Measurements from ENCODE around the gene TMEM95.
A peak's percentile ranks its signal among the peaks of the same experiment; 100 is the strongest.

The TMEM95 gene

DNA sequence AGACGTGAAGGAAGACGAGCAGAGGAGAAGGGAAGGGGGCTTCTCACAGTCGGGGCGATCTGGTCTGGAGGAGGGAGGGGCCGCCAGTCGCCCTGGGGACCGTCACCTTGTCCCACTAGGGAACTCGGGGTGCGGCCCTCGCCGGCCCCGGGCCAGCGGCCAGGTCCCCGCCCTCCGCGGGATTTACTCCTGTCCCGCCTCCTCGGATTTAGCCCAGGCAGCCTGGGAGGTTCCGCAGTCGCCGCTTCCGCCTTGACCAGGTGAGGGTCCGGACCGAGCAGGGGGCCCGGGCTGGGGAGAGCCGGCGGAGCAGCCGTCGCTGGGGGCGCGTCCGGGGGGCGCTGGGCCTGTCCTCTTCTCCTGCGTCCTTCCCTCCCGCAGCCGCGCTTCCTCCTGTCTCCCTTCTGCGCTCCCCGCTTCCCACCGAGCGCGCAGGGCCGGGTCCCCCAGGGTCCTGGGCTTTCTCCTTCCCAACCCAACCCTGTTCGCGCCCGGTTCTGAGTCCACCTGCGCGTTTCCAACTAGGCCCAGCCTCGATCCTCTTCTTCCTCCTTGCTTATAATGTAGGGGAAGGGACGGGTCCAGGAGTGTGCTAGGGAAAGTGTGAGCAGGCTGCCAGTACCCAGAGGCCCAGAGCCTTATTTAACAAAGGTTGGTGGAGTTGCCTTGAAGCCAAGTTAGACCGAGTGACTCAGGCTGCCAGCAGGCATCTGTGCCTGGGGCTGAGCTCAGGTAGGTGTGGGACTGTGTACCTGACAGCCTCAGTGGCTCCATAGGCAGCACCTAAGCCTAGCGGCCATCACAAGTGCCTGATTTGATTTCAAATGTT lies 26.1 kb downstream of the TMEM95 start, which contains the start of gene TNK1:
TNK1 (plus strand) TSS at position 235 of the 829 bp plus-strand sequence. CDS start 1,838 bp downstream, outside the sequence.
- DNase-seq: no peak

DNA sequence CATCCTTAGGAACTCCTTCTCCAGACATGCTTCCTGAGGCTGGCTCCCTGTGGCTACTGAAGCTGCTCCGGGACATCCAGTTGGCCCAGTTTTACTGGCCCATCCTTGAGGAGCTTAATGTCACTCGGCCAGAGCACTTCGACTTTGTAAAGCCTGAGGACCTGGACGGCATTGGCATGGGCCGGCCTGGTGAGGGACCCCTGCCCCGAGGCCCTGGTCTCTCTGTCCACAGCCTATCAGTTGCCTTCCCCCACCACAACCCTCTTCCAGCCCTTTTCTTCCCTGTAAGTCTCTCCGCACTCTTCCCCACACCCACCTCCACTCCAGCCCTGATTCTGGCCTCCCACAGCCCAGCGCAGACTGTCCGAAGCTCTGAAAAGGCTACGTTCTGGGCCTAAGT lies 27.9 kb downstream of the TMEM95 start:
- no peak for DNase-seq

DNA sequence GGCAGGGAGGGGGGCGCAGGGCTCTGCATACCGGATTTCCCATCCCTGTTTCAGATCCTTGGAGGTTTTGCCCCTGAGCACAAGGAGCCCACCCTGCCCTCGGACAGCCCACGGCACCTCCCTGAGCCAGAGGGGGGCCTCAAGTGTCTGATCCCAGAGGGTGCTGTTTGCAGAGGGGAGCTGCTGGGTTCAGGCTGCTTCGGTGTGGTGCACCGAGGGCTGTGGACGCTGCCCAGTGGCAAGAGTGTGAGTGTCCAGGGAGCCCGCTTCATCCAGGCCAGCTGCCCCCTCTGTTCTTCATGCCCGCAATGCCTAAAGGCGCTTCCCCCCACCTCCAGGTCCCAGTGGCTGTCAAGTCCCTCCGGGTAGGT lies 28.4 kb downstream of the TMEM95 start:
- no peak for DNase-seq

DNA sequence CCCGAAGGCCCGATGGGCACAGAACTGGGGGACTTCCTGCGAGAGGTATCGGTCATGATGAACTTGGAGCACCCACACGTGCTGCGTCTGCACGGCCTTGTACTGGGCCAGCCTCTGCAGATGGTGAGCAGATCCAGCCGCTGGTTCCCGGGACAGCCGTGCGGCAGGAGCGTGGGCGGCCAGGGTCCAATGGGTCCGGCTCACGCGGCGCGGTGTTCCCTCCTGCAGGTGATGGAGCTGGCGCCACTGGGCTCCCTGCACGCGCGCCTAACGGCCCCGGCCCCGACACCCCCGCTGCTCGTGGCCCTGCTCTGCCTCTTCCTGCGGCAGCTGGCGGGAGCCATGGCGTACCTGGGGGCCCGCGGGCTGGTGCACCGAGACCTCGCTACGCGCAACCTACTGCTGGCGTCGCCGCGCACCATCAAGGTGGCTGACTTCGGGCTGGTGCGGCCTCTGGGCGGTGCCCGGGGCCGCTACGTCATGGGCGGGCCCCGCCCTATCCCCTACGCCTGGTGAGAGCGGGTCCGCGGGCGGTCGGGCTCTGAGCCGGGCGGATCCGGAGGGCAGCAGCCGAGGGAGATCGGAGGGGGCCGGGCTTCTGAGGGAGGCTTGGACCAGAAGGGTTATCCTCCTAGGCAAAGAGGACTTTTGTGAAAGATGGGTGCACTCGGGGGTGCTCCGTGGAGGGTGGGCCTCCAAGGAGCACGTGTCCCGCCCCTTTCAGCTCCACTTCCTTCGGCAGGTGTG lies 29.0 kb downstream of the TMEM95 start:
- no peak for DNase-seq

DNA sequence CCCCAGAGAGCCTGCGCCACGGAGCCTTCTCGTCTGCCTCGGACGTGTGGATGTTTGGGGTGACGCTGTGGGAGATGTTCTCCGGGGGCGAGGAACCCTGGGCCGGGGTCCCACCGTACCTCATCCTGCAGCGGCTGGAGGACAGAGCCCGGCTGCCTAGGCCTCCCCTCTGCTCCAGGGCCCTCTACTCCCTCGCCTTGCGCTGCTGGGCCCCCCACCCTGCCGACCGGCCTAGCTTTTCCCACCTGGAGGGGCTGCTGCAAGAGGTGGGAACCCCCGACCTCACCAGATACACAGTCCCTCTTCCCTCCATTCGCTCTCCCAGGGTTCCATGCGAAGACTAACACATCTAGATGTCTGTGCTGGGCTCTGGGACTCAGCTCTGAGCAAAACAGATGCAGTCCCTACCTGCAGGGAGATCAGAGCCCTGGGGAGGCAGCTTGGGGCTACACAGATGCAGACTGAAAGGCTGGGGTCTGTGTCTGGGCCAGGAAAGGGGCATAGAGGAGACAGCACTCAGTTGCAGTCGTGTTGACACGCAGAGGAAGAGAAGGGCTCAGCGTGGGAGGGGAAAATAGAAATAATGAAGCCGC lies 29.6 kb downstream of the TMEM95 start:
- no peak for DNase-seq

DNA sequence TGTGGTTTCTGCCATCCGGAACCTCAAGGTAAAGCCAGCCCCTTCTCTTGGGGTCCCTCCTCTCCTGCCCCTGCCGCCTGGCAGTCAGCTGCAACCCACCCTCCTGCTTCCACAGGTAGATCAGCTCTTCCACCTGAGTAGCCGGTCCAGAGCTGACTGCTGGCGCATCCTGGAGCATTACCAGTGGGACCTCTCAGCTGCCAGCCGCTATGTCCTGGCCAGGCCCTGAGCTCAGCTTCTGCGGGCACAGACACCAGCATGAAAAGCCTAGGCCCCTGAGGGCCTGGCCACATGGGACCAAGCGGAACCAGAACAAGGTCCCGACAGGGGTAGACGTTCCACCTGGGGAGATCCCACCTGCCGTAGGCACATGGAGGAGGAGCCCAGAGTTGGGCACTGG lies 33.9 kb downstream of the TMEM95 start:
- no peak for DNase-seq

DNA sequence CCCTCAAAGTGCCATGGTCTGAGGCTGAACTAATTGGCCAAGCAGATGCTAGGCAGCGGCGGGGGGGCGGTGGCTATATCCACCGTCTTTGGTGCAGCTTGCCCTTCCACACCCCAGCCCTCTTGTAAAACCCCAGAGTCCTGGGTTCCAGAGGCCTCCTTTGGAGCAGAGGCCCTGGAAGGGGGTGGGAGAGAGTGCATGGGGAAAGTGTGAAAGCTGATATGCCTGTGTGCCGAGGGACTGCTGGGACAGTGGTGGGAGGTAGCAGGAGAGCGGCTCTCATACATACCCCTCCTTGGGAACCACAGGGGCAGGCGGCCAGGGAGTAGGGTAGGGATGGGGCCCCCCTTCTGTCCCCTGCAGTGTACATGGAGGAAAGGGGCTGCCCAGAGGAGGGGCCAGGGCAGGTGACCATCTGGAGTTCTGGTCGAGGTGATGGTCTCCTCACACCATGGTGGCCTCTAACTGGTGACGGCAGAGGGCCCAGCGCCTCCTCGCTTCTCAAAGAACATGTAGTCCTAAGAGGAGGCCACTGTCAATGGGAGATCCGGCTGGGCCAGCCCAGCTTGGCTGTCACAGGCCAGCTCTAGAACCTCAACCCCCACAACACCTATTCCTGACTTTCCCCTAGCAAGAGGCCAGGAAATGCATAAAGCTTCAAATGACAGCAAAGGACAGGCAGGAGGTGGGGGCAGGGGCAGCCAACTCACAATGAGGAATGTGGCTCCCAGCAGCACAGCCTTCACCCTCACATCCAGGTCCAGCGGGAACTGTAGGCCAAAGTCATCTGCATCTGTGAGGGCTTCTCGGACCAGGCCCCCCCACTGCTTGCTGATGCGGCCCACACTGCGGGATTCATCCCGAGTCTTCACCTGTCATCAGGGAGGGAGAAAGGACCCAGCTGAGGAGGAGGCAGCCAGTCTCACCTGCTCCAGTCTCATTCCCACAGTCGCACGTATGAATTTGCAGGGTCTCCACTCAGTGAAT lies 35.3 kb downstream of the TMEM95 start:
- DNase-seq: no peak

DNA sequence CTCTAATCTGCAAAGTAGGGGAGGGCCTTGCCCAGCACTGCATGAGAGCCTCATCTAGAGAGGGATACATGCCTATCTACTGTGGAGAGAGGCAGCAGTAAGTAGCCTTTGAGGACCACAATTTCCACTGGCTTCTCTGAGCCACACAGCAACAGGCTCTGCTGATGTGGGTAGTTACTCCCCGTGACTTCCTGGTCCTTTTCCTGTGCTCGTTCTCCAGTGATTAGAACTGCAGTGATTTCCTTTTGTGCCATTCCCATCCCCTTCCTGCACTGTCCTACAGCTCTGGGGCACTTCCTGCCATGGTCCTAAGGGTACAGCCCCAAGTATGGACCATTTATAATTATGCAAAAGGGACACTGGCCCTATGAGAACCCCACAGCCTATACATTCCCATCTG lies 36.4 kb downstream of the TMEM95 start:
- DNase-seq: no peak

DNA sequence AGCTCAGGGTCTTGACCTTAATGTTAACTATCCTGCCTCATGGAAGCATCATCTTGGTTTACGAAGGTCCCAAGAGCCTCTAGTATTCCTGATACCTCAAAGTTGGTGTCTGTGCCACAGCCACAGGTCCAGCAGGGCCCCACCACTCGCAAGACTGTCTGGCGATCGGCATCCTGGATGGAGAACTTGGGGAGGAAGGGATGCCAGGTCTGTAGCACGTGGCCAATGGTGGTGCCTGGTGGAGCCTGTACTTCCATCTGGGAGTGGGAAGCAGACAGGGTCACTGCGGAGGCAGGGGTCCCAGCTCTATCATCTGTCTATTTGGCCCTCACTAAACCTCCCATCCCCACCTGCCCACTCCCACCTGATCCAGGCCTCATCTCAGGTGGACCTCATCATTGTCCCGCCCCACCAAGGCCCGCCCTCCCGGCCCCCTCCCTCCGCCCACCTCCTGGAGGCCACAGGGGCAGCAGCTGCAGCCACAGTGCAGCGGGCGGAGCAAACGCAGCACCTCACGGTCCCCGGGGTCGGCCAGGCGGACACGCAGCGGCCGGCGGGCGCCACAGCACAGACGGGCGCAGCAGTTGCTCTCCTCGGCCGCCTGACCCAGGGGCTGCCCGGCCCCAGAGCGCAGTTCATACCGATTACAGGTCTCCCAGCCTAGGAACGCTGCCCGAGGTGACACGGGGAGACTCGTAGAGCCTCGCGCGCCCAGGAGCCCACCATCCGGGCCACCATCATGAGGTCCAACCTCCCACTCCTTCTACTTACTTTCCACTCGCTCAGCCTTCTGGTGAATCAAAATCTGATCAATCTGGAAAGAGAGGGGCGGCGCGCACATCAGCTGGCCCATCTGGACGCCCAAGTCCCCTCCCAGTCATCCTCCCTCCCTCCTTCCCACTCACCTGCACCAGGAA lies 38.0 kb downstream of the TMEM95 start:
- DNase-seq: no peak

DNA sequence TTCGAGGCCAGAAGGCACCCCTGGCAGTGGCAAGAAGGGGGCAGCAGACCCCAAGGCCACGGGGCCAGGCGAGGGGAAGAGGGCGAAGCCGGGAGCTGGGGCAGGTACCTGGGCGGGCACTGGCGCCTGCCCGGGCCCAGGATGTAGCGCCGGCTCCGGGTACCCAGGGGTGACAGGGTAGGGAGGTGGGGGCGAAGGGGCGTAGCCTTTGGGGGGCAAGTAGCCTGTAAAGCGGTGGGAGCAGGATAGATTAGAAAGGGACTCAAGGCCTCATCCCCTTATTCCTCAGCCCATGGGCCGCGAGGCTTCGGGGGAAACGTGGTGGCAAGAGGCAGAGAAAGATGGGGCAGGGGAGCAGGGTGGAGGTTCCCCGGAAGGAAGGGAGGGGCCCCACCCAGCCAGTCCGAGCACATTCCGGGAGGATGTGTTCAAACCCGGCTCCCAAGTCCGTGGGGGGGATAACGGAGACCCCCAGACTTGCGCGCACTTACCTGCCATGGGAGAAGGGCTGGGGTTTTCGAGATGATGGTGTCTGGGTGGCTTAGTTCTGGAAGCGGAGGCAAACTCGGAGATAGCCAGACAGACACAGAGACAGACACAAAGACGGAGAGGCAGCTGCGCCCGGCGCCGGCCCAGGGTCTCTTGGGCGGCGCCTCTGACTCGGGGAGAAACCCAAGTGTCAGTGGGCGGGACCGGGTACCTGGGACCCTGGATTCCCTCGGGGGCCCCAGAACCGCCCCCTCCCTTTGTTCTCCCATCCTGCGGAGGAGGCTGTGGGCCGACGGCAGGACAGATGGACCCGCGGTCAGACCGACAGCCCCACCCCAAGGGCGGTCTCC lies 38.9 kb downstream of the TMEM95 start:
- DNase-seq: no peak

DNA sequence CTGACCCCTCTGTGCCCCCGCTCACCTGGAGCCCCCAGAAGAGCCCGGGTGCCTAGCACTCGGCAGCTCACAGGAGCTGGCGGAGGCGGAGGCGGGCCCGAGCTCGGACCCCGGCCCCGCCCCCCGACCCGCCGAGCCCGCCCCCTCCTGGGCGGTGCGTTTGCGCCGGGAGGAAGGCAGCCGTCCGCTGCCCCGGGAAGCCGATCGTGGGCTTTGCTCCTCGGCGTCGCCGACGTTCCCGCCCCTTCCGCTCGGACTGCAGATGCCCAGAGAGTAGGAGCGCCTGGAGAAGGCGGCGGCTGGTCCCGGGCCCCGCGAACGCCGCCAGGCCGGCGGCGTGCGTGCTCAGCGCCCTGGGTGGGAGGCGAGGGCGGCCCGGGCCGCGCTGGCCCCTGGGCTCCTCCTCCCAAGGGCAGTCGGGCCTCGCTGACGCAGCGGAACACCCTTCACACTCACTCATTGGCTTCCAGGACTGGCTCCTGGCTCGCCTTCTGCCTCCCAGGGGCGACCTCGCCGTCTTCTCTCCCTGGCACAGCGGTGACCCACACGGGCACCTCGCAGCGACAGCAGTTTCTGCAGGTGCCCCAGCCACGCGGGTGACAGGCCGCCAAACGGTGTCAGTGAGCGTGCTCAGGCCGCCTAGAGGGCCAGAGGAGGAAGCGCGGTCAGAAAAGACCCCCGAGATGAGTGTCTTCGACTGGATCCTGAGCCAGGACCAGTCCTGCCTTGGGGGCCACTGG lies 39.7 kb downstream of the TMEM95 start, which contains the start of gene PLSCR3:
PLSCR3 (minus strand) TSS at position 74 of the 740 bp plus-strand sequence. CDS start 415 bp downstream, outside the sequence.
- no peak for DNase-seq

DNA sequence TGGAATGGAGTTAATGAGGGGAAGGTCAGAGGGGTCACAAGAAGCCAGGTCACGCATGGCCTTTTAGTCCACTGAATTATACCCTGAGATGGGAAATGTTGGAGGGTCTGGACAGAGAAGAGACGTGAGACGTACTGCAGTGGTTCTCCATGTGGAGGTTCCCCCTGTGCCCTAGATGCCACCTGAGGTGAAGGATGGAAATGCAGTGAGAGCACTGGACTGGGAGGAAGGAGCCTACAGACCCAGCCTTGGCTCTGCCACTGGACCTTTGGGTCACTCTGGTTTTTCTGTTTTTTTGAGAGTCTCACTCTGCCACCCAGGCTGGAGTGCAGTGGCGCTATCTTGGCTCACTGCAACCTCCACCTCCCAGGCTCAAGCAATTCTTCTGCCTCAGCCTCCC lies 41.2 kb downstream of the TMEM95 start:
- no peak for DNase-seq

DNA sequence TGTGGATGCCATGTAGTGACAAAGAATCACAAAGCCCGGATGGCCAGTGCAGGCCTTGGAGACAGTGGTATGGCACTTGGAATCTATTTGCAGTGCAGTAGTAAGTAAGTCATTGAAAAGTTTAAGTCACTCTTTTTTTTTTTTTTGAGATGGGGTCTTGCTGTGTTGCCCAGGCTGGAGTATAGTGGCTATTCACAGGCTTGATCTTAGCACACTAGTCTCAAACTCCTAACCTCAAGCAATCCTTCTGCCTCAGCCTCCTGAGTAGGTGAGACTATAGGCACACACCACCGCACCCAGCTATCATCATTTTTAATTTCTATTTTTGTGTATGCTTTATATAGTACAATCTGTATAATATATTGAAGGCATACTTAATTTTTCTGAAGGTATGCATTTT lies 43.7 kb downstream of the TMEM95 start:
- DNase-seq: no peak

DNA sequence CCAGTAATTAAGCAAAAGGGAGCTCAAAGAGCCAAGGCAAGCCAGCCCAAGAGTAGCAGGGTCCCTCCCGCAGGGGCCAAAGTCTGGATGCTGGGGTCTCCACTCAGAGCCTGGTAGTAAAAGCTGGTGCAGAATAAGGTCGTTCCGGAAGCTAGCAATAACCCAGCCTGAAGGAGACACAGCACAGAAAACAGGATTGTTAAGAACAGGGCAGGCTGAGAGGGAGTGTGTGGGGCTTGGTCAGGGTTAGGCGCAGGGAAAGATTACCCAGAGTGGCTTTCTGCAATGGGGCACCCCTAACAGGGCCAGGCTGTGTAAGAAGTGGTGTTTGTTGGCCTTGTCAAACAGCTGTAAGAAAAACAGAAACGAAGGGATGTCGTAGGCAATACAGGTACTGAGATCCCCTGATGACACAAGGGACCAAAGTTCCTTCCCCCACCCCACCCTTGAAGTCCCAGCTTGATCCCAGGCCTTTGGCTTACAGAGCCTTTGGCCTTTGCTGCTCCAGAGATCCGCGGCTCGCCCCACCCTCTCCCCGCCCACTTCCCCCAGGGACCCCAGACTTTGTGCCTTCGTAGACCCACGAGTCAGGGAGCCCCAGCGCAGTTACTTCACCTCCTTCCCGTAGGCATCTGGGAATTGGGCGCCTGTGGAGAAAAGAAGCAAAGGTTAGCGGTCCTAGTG lies 48.2 kb downstream of the TMEM95 start:
- no peak for DNase-seq

DNA sequence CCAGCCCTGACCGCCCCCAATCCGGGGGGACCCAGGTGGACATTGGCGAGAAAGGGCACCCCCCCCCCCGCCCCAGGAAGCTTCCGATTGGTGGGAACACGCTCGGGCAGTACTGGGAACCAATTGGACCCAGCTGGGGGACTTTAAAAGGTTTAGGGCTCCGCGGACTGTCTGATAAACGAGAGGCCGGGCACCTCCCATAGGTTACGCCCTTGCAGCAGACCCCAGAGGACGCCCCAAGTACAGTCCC lies 48.7 kb downstream of the TMEM95 start:
- no peak for DNase-seq

DNA sequence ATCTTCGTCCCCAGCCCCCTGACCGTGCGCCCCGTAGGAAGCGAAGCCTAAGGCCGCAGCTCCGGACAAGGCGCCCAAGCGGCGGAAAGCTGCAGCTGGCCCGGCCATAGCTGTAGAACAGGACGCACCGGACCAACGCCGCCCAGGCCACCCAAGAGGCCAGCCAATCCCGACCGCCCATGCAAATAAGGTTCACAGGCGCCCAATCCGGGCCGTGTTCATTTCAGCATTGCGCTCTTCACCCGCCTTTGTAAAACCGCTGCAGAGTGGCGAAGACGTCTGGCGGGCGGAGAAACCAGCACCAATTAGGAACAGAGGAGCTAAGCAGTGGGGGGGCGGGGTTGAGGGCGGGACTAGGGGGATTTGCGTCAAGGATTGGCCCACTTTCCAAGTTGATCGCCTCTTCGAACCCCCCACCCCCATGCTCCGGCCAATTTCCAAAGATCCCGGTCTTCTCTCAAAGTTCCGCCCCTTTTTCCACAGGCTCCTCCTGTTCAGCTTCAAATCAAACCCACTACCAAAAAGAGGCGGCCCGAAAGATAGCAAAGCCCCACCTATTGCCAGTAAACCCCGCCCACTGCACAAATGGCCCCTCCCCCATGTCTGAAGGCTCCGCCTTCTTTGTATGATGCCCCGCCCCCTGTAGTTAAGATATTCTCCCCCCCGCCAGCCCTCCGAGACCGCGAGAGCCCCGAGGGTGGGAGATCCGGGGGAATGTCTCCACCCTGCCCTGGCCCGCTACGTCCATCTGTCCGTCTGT lies 49.2 kb downstream of the TMEM95 start, which contains the start of gene TMEM256:
TMEM256 (minus strand) TSS at position 121 of the 760 bp plus-strand sequence; CDS start at position 108, 13 bp downstream.
- peak; percentile 66 for DNase-seq

DNA sequence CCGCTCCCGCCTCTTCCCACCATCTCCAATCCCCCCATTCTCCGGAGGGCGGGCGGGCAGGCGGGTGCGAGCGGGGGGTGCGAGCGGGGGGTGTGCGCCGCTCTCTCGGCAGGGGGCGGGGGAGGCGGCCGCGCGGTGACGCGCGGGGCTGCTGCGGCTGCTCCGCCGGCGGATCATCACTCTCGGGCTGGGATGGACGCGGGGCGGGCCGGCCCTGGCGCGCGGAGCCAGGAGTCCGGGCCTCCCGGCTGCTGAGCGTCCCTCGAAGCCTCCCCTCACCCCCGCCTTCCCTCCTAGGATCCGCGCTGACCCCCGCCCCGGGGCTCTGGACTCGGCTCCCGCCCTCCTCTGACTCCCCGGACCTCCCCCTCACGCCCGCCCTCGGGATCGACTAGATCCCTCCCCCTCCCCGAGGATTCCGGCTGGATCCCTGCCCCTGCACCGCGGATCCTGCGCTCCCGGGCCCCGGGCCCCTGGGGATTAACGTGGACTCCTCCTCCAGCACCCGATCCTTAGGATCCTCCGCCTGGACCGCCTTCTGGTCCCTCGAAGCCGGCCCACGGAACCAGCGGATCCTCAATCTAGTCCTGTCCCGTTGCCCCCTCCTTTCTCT lies 49.9 kb downstream of the TMEM95 start:
- no peak for DNase-seq
